ENCODE results near the gene FRMPD1. TPM values are rescaled to one million over a fixed set of nuclear protein-coding genes. Genes with fewer than 3 reads are reported as not detected.

FRMPD1 gene
- total and polyA plus RNA-seq, 12 donors: 0.07 to 0.78 (median 0.18) TPM; not detected in 4

- 86 to 93% (median 92%) methylated on average over 3 of the region's 3 CpGs for WGBS, 4 donors
- peaks cover 0 to 46% of the 10 kb centered on the region in 2 donors for H3K36me3 ChIP-seq (replicated peaks in 1 of 2)
- TF ChIP-seq CTCF (IDR thresholded peaks at IDR 0.05) (no peak), POLR2A (IDR thresholded peaks at IDR 0.05) (no peak)
- H3K27ac ChIP-seq: no peak overlapping the region
- no peak for DNase-seq
- no peak overlapping the region for H3K4me3 ChIP-seq
- no peaks in the 10 kb centered on the region for H3K27me3 ChIP-seq
- H3K4me1 ChIP-seq (replicated peaks in 1 of 2): no peaks in the 10 kb centered on the region
- intact Hi-C loops (cut with DNase I): loop anchor here in 1 of 2 donors (10.0 kb wide), 1 partner anchor 55 kb away; no protein-coding TSS in a partner anchor
- H3K9me3 ChIP-seq (replicated peaks in 1 of 3): no peaks in the 10 kb centered on the region
Observed at GRCh38 chr9:37769995-37770394, 119.2 kb downstream of the FRMPD1 start.

GRCh38 chr9:37775216-37775919, 124.6 kb downstream of the FRMPD1 start:
- no peaks in the 10 kb centered on the region for H3K9me3 ChIP-seq (replicated peaks in 1 of 3)
- no peak overlapping the region for H3K4me3 ChIP-seq
- intact Hi-C loops (cut with DNase I): loop anchor here in 1 of 2 donors (10.0 kb wide), 1 partner anchor 49 kb away; no protein-coding TSS in a partner anchor
- peaks cover 0 to 75% of the 10 kb centered on the region in 2 donors for H3K36me3 ChIP-seq (replicated peaks in 1 of 2)
- H3K27me3 ChIP-seq: no peaks in the 10 kb centered on the region
- H3K4me1 ChIP-seq (replicated peaks in 1 of 2): no peaks in the 10 kb centered on the region
- TF ChIP-seq CTCF (IDR thresholded peaks at IDR 0.05) (no peak), POLR2A (IDR thresholded peaks at IDR 0.05) (no peak)
- DNase-seq: no peak
- 95 to 100% (median 100%) methylated on average over 1 of the region's 1 CpG for WGBS, 4 donors
- no peak overlapping the region for H3K27ac ChIP-seq

GRCh38 chr9:37776328-37776727, 125.6 kb downstream of the FRMPD1 start:
- Histone ChIP-seq H3K36me3 (replicated peaks in 1 of 2) (peaks cover 0 to 76% of the 10 kb centered on the region in 2 donors), H3K27ac (no peak overlapping the region), H3K27me3 (no peaks in the 10 kb centered on the region), H3K4me1 (replicated peaks in 1 of 2) (no peaks in the 10 kb centered on the region), H3K4me3 (no peak overlapping the region), H3K9me3 (replicated peaks in 1 of 3) (no peaks in the 10 kb centered on the region)
- 84 to 89% (median 87%) methylated on average over 5 of the region's 5 CpGs for WGBS, 4 donors
- no peak for DNase-seq
- intact Hi-C loops (cut with DNase I): loop anchor here in 1 of 2 donors (10.0 kb wide), 1 partner anchor 48 kb away; no protein-coding TSS in a partner anchor
- TF ChIP-seq CTCF (IDR thresholded peaks at IDR 0.05) (no peak), POLR2A (IDR thresholded peaks at IDR 0.05) (no peak)

GRCh38 chr9:37778534-37778933, 127.8 kb downstream of the FRMPD1 start:
- intact Hi-C loops (cut with DNase I): loop anchor here in 1 of 2 donors (10.0 kb wide), 1 partner anchor 46 kb away; no protein-coding TSS in a partner anchor
- TF ChIP-seq CTCF (IDR thresholded peaks at IDR 0.05) (no peak), POLR2A (IDR thresholded peaks at IDR 0.05) (no peak)
- no peak for DNase-seq
- Histone ChIP-seq H3K27me3 (no peaks in the 10 kb centered on the region), H3K36me3 (replicated peaks in 1 of 2) (peaks cover 0 to 79% of the 10 kb centered on the region in 2 donors), H3K4me1 (replicated peaks in 1 of 2) (peaks cover 5 to 16% of the 10 kb centered on the region in 2 donors), H3K4me3 (no peak overlapping the region), H3K9me3 (replicated peaks in 1 of 3) (no peaks in the 10 kb centered on the region), H3K27ac (no peak overlapping the region)
- WGBS, 4 donors: 72 to 84% (median 79%) methylated on average over 2 of the region's 2 CpGs

Data from adrenal gland (tissue), 12 donors.